ENCODE data around the gene CRYBA1.

DNA sequence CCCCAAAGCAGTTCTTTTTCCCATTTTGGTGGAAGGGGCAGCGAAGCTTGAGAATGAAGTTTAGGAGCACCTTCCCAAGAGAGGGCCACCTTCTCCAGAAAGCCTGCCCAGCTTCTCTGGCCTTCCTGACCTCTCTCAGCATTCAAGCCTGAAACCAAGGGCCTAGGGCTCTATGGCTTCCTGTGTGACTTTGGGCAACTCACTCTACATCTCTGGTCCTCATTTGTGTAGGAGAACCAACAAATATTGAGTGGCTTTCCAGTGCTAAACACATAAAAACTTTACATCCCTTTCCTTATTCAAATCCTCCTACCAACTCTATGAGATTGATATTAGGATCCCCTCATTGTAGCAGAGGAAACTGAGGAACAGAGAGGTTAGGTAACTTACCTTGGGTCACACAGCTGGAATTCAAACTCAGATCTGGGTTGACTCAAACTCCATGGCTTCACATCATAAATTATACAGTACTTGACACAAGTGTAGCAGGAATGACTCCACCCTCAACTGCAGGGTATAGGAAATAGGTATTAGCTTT lies 34.5 kb upstream of the CRYBA1 start:
- no peak for TF ChIP-seq CTCF (IDR thresholded peaks at IDR 0.05; ENCODE audit: low read length)
- TF ChIP-seq EZH2 (optimal IDR thresholded peaks at IDR 0.05; ENCODE audit: low read depth, low read length), result no peak
- TF ChIP-seq EZH2phosphoT487 (IDR thresholded peaks at IDR 0.05; ENCODE audit: low read length), result no peak
